Occipital lobe (tissue), 2 donors: ENCODE data around the gene JAKMIP1. TPM values are rescaled to one million over a fixed set of nuclear protein-coding genes. Genes with fewer than 3 reads are reported as not detected.
A peak's percentile ranks its signal among the peaks of the same experiment; 100 is the strongest.

ENCODE experiments used
- DNase-seq: peaks from one replicate; lab custom pipeline; 2025; lab: John Stamatoyannopoulos, UW
- total RNA-seq: library from RNA; depleted of rRNA; stranded (reverse); fragments of >200 nt; gene quantifications from one replicate; pipeline ENCODE4 v1.2.3, GENCODE V29; 2014

JAKMIP1 gene
- total RNA-seq, 1 donor from 2014 or later: 44.5 TPM

GRCh38 chr4:6042293-6043063, 157.9 kb downstream of the JAKMIP1 start:
- no peak for DNase-seq

- DNase-seq: no peak
These were observed 158.5 kb downstream of the JAKMIP1 start for GRCh38 chr4:6041800-6042199.

GRCh38 chr4:6038711-6039110, 161.6 kb downstream of the JAKMIP1 start:
- DNase-seq: no peak

- no peak for DNase-seq
These were observed 164.6 kb downstream of the JAKMIP1 start for GRCh38 chr4:6035786-6036185.

GRCh38 chr4:6033381-6033780, 167.0 kb downstream of the JAKMIP1 start:
- DNase-seq: no peak

- DNase-seq: peak; percentile 13
These were observed 167.8 kb downstream of the JAKMIP1 start for GRCh38 chr4:6032249-6033244.

- DNase-seq: no peak
These were observed 168.5 kb downstream of the JAKMIP1 start for GRCh38 chr4:6031846-6032245.

GRCh38 chr4:6030679-6031078, 169.7 kb downstream of the JAKMIP1 start:
- no peak for DNase-seq

- DNase-seq: no peak
These were observed 171.1 kb downstream of the JAKMIP1 start for GRCh38 chr4:6029254-6029653.

- no peak for DNase-seq
These were observed 172.2 kb downstream of the JAKMIP1 start for GRCh38 chr4:6028168-6028567.

- DNase-seq: no peak
These were observed 173.0 kb downstream of the JAKMIP1 start for GRCh38 chr4:6027392-6027791.

- no peak for DNase-seq
These were observed 175.9 kb downstream of the JAKMIP1 start for GRCh38 chr4:6024313-6024960.

GRCh38 chr4:6023731-6024130, 176.6 kb downstream of the JAKMIP1 start:
- DNase-seq: no peak

- DNase-seq: no peak
These were observed 177.6 kb downstream of the JAKMIP1 start for GRCh38 chr4:6022607-6023288.

- no peak for DNase-seq
These were observed 178.3 kb downstream of the JAKMIP1 start for GRCh38 chr4:6021831-6022606.

- no peak for DNase-seq
These were observed 179.7 kb downstream of the JAKMIP1 start for GRCh38 chr4:6020613-6021012.

- DNase-seq: peak; percentile 49
These were observed 180.8 kb downstream of the JAKMIP1 start for GRCh38 chr4:6019316-6020263.

- no peak for DNase-seq
These were observed 182.0 kb downstream of the JAKMIP1 start, which contains the start of gene C4orf50 for GRCh38 chr4:6018331-6018730. Gene C4orf50, minus strand, starts transcription at chr4:6018431.

GRCh38 chr4:6017800-6018199, 182.5 kb downstream of the JAKMIP1 start:
- DNase-seq: no peak
